Measurements from ENCODE around the gene CCDC47. TPM values are rescaled to one million over a fixed set of nuclear protein-coding genes. Genes with fewer than 3 reads are reported as not detected.

The CCDC47 gene
- total RNA-seq, 5 donors from 2014 or later (not counting 1 experiment from before 2014, with no cell fraction given): 25.4 to 37.0 (median 33.0) TPM

- H3K4me3 ChIP-seq (ENCODE audit: control insufficient read depth in 1 of 2, extremely low read depth in 1 of 2, low read length in 1 of 2): peak overlapping the region; percentile 64 to 98
- ATAC-seq (replicated peaks in 1 of 4) (peak; percentile 35 to 54 (median 36)), DNase-seq (peak; percentile 83 to 98 (median 93))
- no peaks in the 10 kb centered on the region for H3K27me3 ChIP-seq (replicated peaks in 1 of 2; ENCODE audit: control insufficient read depth in 2 of 2, extremely low read depth in 1 of 2, insufficient read depth in 2 of 2, low read length in 1 of 2)
- ChIA-PET POLR2A (interaction anchor here (0.6 to 3.1 kb wide), 5 partner anchors 8 to 255 kb away, joined by 3 to 41 read pairs (median 6); no protein-coding TSS in a partner anchor), CTCF (interaction anchor here (1.0 to 6.6 kb wide), 5 partner anchors 8 to 74 kb away, joined by 4 to 70 read pairs (median 24); partner anchors contain the start of gene CCDC47 (in 1 of the 2))
- no peaks in the 10 kb centered on the region for H3K9me3 ChIP-seq
- peaks cover 36% of the 10 kb centered on the region for H3K36me3 Mint-ChIP-seq
- under 1% methylated on average over 28 of the region's 45 CpGs for WGBS (ENCODE audit: insufficient coverage)
- peak overlapping the region; percentile 86 for H3K27ac ChIP-seq (ENCODE audit: low read length)
- no peaks in the 10 kb centered on the region for H3K27me3 Mint-ChIP-seq
- H3K27ac Mint-ChIP-seq: peak overlapping the region; percentile 95 to 99
- H3K4me1 Mint-ChIP-seq: peaks cover 62 to 72% (median 69%) of the 10 kb centered on the region in 3 donors
- peak overlapping the region; percentile 95 to 98 (median 96) for H3K4me3 Mint-ChIP-seq
- H3K36me3 ChIP-seq (ENCODE audit: control insufficient read depth in 2 of 2, extremely low read depth in 1 of 2, insufficient read depth in 1 of 2, low read length in 1 of 2): peaks cover 10 to 54% of the 10 kb centered on the region in 2 donors
- no peaks in the 10 kb centered on the region for H3K9me3 Mint-ChIP-seq
- peaks cover 48 to 79% of the 10 kb centered on the region in 2 experiments for H3K4me1 ChIP-seq (ENCODE audit: control insufficient read depth in 1 of 2, extremely low read depth in 1 of 2, insufficient read depth in 2 of 2, low read length in 2 of 2)
Measured at GRCh38 chr17:63698886-63699637, 74.3 kb downstream of the CCDC47 start.

DNA sequence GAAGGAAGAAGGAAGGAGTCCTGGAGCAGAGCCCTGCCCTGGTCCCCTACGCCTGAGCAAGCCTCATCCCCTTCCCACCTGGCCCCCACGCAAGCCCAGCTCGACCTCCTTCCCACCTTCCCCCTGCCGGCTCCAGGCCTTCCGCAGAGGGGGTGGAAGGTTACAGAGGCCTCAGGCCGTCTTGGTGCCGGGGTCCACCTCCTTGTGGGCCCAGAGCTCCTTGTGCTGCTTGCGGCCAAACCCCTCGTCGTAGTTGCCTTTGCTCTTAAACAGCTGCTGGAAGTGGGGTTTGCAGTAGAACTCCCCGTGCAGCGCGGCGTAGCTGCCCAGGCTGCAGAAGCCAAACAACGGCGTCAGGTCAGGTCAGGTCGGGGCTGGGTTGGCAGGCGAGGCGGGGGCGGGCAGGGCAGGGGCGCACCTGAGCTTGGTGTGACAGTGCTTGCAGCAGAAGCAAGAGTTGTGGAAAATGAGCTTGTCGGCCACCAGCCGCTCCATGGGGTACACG, 75.0 kb downstream of the CCDC47 start:
- Histone ChIP-seq H3K9me3 (no peaks in the 10 kb centered on the region), H3K27me3 (replicated peaks in 1 of 2; ENCODE audit: control insufficient read depth in 2 of 2, extremely low read depth in 1 of 2, insufficient read depth in 2 of 2, low read length in 1 of 2) (no peaks in the 10 kb centered on the region), H3K36me3 (ENCODE audit: control insufficient read depth in 2 of 2, extremely low read depth in 1 of 2, insufficient read depth in 1 of 2, low read length in 1 of 2) (peaks cover 14 to 53% of the 10 kb centered on the region in 2 donors), H3K4me1 (ENCODE audit: control insufficient read depth in 1 of 2, extremely low read depth in 1 of 2, insufficient read depth in 2 of 2, low read length in 2 of 2) (peaks cover 46 to 79% of the 10 kb centered on the region in 2 experiments), H3K4me3 (ENCODE audit: control insufficient read depth in 1 of 2, extremely low read depth in 1 of 2, low read length in 1 of 2) (peak overlapping the region; percentile 64 to 98), H3K27ac (ENCODE audit: low read length) (peak overlapping the region; percentile 86)
- ATAC-seq (replicated peaks in 1 of 4) (no peak), DNase-seq (peak in 14 of 35 experiments; percentile 15 to 52 (median 34))
- Mint-ChIP-seq H3K4me1 (peaks cover 62 to 72% (median 69%) of the 10 kb centered on the region in 3 donors), H3K27me3 (no peaks in the 10 kb centered on the region), H3K36me3 (peaks cover 36% of the 10 kb centered on the region), H3K27ac (peak overlapping the region; percentile 95 to 99), H3K9me3 (no peaks in the 10 kb centered on the region), H3K4me3 (peak overlapping the region; percentile 95 to 98 (median 96))
- CTCF ChIA-PET: interaction anchor here (0.6 to 6.6 kb wide), 7 partner anchors 9 to 808 kb away, joined by 3 to 70 read pairs (median 6); partner anchors contain the start of genes CCDC47 (in 1 of the 2) and DDX5 (in 1 of the 2)
- WGBS (ENCODE audit: insufficient coverage): 0% methylated on average over 18 of the region's 24 CpGs
- POLR2A ChIA-PET: interaction anchor here (0.6 to 3.1 kb wide), 6 partner anchors 9 to 255 kb away, joined by 3 to 41 read pairs (median 4); partner anchors contain the start of gene STRADA (in 1 of the 2)

DNA sequence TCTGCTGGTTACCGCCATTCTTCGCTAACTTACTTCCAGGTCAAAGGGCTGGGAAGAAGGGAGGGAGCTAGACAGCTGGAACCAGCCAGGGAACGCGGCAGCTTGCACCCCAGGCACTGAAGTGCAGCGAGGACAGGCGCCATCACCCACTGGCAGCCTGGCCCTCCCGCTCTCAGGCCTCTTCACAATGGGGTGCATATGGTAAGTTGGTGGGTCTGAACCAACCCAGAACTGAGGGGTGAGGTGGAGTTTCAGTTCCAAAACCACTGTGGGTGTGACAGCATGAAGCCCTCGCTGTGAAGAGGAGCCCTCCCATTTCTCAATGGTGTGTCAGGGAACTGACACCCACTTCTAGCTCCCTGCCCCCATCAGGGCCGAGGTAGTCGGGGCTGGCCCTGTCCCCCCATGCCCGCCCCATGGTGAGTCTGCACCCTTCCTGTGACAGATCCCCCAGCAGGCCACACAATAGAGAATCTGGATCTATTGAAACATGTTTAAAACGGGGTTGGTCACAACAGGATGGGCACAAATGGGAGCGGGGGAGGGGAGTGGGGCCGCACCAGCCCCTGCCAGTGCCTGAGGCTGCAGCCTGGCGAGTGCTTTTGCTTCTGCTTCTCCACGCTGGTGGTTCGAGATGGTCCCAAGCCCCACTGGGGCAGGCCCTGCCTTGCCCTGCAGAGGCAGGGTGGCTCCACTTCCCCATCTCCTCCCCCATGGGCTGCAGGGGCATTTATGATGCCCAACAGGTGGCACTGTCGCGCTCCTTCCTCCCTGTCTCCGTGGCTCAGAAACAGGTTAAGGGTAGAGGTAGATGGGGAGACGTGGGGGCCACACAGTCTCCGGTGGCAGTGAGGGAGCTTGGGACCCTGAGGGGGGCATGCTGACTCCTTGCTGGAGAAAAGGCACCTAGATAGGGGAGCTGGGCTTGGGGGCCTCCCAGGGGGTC, 75.8 kb downstream of the CCDC47 start:
- 10% methylated on average over 14 of the region's 22 CpGs for WGBS (ENCODE audit: insufficient coverage)
- peaks cover 60 to 72% (median 69%) of the 10 kb centered on the region in 3 donors for H3K4me1 Mint-ChIP-seq
- H3K36me3 Mint-ChIP-seq: peaks cover 36% of the 10 kb centered on the region
- ChIA-PET POLR2A (interaction anchor here (0.6 to 3.1 kb wide), 7 partner anchors 10 to 250 kb away, joined by 3 to 41 read pairs (median 4); partner anchors contain the start of gene STRADA (in 1 of the 2)), CTCF (interaction anchor here (0.5 to 6.6 kb wide), 10 partner anchors 9 to 808 kb away, joined by 3 to 70 read pairs (median 4); partner anchors contain the start of genes CCDC47 (in 1 of the 2) and DDX5 (in 1 of the 2))
- H3K9me3 Mint-ChIP-seq: no peaks in the 10 kb centered on the region
- DNase-seq: peak; percentile 73 to 93 (median 86)
- Histone ChIP-seq H3K27me3 (replicated peaks in 1 of 2; ENCODE audit: control insufficient read depth in 2 of 2, extremely low read depth in 1 of 2, insufficient read depth in 2 of 2, low read length in 1 of 2) (no peaks in the 10 kb centered on the region), H3K27ac (ENCODE audit: low read length) (peak overlapping the region; percentile 86), H3K4me3 (ENCODE audit: control insufficient read depth in 1 of 2, extremely low read depth in 1 of 2, low read length in 1 of 2) (peak overlapping the region; percentile 64 to 98), H3K36me3 (ENCODE audit: control insufficient read depth in 2 of 2, extremely low read depth in 1 of 2, insufficient read depth in 1 of 2, low read length in 1 of 2) (peaks cover 14 to 52% of the 10 kb centered on the region in 2 donors), H3K9me3 (no peaks in the 10 kb centered on the region), H3K4me1 (ENCODE audit: control insufficient read depth in 1 of 2, extremely low read depth in 1 of 2, insufficient read depth in 2 of 2, low read length in 2 of 2) (peaks cover 37 to 77% of the 10 kb centered on the region in 2 experiments)
- peak overlapping the region; percentile 95 to 98 (median 96) for H3K4me3 Mint-ChIP-seq
- peak overlapping the region; percentile 95 to 99 for H3K27ac Mint-ChIP-seq
- H3K27me3 Mint-ChIP-seq: no peaks in the 10 kb centered on the region
- peak; percentile 10 to 28 (median 10) for ATAC-seq (replicated peaks in 1 of 4)

GRCh38 chr17:63696381-63696961, 76.9 kb downstream of the CCDC47 start:
- H3K4me3 Mint-ChIP-seq: peak overlapping the region; percentile 95 to 98 (median 96)
- no peak for ATAC-seq (replicated peaks in 1 of 4)
- peak overlapping the region; percentile 95 to 99 for H3K27ac Mint-ChIP-seq
- Histone ChIP-seq H3K27me3 (replicated peaks in 1 of 2; ENCODE audit: control insufficient read depth in 2 of 2, extremely low read depth in 1 of 2, insufficient read depth in 2 of 2, low read length in 1 of 2) (no peaks in the 10 kb centered on the region), H3K27ac (ENCODE audit: low read length) (peak overlapping the region; percentile 86), H3K9me3 (no peaks in the 10 kb centered on the region), H3K4me3 (ENCODE audit: control insufficient read depth in 1 of 2, extremely low read depth in 1 of 2, low read length in 1 of 2) (peak overlapping the region; percentile 64 to 98), H3K36me3 (ENCODE audit: control insufficient read depth in 2 of 2, extremely low read depth in 1 of 2, insufficient read depth in 1 of 2, low read length in 1 of 2) (peaks cover 14 to 62% of the 10 kb centered on the region in 2 donors), H3K4me1 (ENCODE audit: control insufficient read depth in 1 of 2, extremely low read depth in 1 of 2, insufficient read depth in 2 of 2, low read length in 2 of 2) (peaks cover 32 to 67% of the 10 kb centered on the region in 2 experiments)
- POLR2A ChIA-PET: interaction anchor here (0.5 to 3.1 kb wide), 4 partner anchors 12 to 249 kb away, joined by 3 to 41 read pairs (median 4); no protein-coding TSS in a partner anchor
- 18% methylated on average over 9 of the region's 9 CpGs for WGBS (ENCODE audit: insufficient coverage)
- H3K36me3 Mint-ChIP-seq: peaks cover 36% of the 10 kb centered on the region
- DNase-seq: peak in 24 of 35 experiments; percentile 20 to 72 (median 44)
- no peaks in the 10 kb centered on the region for H3K9me3 Mint-ChIP-seq
- H3K27me3 Mint-ChIP-seq: no peaks in the 10 kb centered on the region
- peaks cover 57 to 66% (median 61%) of the 10 kb centered on the region in 3 donors for H3K4me1 Mint-ChIP-seq
- CTCF ChIA-PET: interaction anchor here (0.8 to 6.6 kb wide), 5 partner anchors 11 to 77 kb away, joined by 3 to 70 read pairs (median 24); partner anchors contain the start of gene CCDC47 (in 1 of the 2)

- Mint-ChIP-seq H3K27me3 (no peaks in the 10 kb centered on the region), H3K4me3 (peak overlapping the region; percentile 95 to 98 (median 96)), H3K27ac (peak overlapping the region; percentile 95 to 99), H3K36me3 (peaks cover 40% of the 10 kb centered on the region), H3K4me1 (peaks cover 54 to 61% (median 58%) of the 10 kb centered on the region in 3 donors), H3K9me3 (no peaks in the 10 kb centered on the region)
- DNase-seq (peak in 4 of 35 experiments; percentile 11 to 43 (median 26)), ATAC-seq (replicated peaks in 1 of 4) (no peak)
- Histone ChIP-seq H3K4me3 (ENCODE audit: control insufficient read depth in 1 of 2, extremely low read depth in 1 of 2, low read length in 1 of 2) (peak overlapping the region in 1 of 2 donors; percentile 98), H3K27me3 (replicated peaks in 1 of 2; ENCODE audit: control insufficient read depth in 2 of 2, extremely low read depth in 1 of 2, insufficient read depth in 2 of 2, low read length in 1 of 2) (no peaks in the 10 kb centered on the region), H3K4me1 (ENCODE audit: control insufficient read depth in 1 of 2, extremely low read depth in 1 of 2, insufficient read depth in 2 of 2, low read length in 2 of 2) (peaks cover 32 to 61% of the 10 kb centered on the region in 2 experiments), H3K36me3 (ENCODE audit: control insufficient read depth in 2 of 2, extremely low read depth in 1 of 2, insufficient read depth in 1 of 2, low read length in 1 of 2) (peaks cover 16 to 68% of the 10 kb centered on the region in 2 donors), H3K9me3 (no peaks in the 10 kb centered on the region), H3K27ac (ENCODE audit: low read length) (peak overlapping the region; percentile 86)
- POLR2A ChIA-PET: no interaction called here
- 90% methylated on average over 3 of the region's 6 CpGs for WGBS (ENCODE audit: insufficient coverage)
- CTCF ChIA-PET: interaction anchor here (6.2 to 6.6 kb wide), 2 partner anchors 14 to 15 kb away, joined by 66 to 70 read pairs; no protein-coding TSS in a partner anchor
Measured at GRCh38 chr17:63695889-63696288, 77.5 kb downstream of the CCDC47 start.
